HepG2 (cell line): ENCODE results near the gene CORO1C. TPM values are rescaled to one million over a fixed set of nuclear protein-coding genes. Genes with fewer than 3 reads are reported as not detected.

Experiments
- CBX1 ChIP-seq: IDR thresholded peaks from one replicate; pipeline ENCODE4 v1.6.1; 2016; ENCODE audit warnings: antibody characterized with exemption, low read depth
- FOSL1 ChIP-seq: sonication (generic); formaldehyde crosslinking; IDR thresholded peaks from 2 replicates; pipeline ENCODE4 v1.9.0; 2021; ENCODE audit warnings: missing genetic modification reagents, borderline replicate concordance
- GTF3A ChIP-seq: sonication (generic); formaldehyde crosslinking; conservative IDR thresholded peaks from 2 replicates; pipeline ENCODE4 v1.4.0; 2020; ENCODE audit warnings: mild to moderate bottlenecking, missing genetic modification reagents
- HNRNPK ChIP-seq: fragments of 200-400 bp; formaldehyde crosslinking; IDR thresholded peaks from 2 replicates; pipeline ENCODE4 v1.6.1; 2018; ENCODE audit warnings: low read length, low read depth, moderate library complexity, mild to moderate bottlenecking; ENCODE audit not compliant: poor library complexity, severe bottlenecking
- IKZF1 ChIP-seq: fragments of 450-650 bp; IDR thresholded peaks from 2 replicates; pipeline ENCODE4 v1.7.1; 2016
- KDM6A ChIP-seq: IDR thresholded peaks from 2 replicates; pipeline ENCODE4 v1.6.1; 2016; ENCODE audit warnings: low read depth
- MAF1 ChIP-seq: sonication (generic); formaldehyde crosslinking; IDR thresholded peaks from 2 replicates; pipeline ENCODE4 v1.5.0; 2020; ENCODE audit warnings: missing genetic modification reagents, borderline replicate concordance
- PRDM10 ChIP-seq: sonication (generic); formaldehyde crosslinking; IDR thresholded peaks from 2 replicates; pipeline ENCODE4 v1.4.0; 2020; ENCODE audit warnings: low read depth, missing genetic modification reagents
- RBM39 ChIP-seq: fragments of 200-400 bp; formaldehyde crosslinking; IDR thresholded peaks from one replicate; pipeline ENCODE4 v1.6.1; 2018; ENCODE audit warnings: antibody characterized with exemption, mild to moderate bottlenecking, low read depth, low read length; ENCODE audit not compliant: poor library complexity, severe bottlenecking
- RFX1 ChIP-seq: fragments of 450-650 bp; IDR thresholded peaks from 2 replicates; pipeline ENCODE4 v1.6.1; 2017
- RNF2 ChIP-seq: fragments of 450-650 bp; conservative IDR thresholded peaks from 2 replicates; pipeline ENCODE4 v1.6.1; 2016; ENCODE audit warnings: low read depth
- RXRA ChIP-seq: sonication (generic); formaldehyde crosslinking; IDR thresholded peaks from 2 replicates; pipeline ENCODE4 v1.5.1; 2020; ENCODE audit warnings: missing genetic modification reagents
- THAP8 ChIP-seq: sonication (generic); formaldehyde crosslinking; IDR thresholded peaks from 2 replicates; pipeline ENCODE4 v1.5.1; 2020; ENCODE audit warnings: missing genetic modification reagents, mild to moderate bottlenecking, borderline replicate concordance
- ZBTB4 ChIP-seq: sonication (generic); formaldehyde crosslinking; IDR thresholded peaks from 2 replicates; pipeline ENCODE4 v1.4.0; 2020; ENCODE audit warnings: missing genetic modification reagents, mild to moderate bottlenecking, borderline replicate concordance
- ZIK1 ChIP-seq: sonication (generic); formaldehyde crosslinking; IDR thresholded peaks from 2 replicates; pipeline ENCODE4 v1.5.0; 2020; ENCODE audit warnings: mild to moderate bottlenecking, low read depth, missing genetic modification reagents, borderline replicate concordance
- ZNF430 ChIP-seq: sonication (generic); formaldehyde crosslinking; IDR thresholded peaks from 2 replicates; pipeline ENCODE4 v1.9.0; 2021; ENCODE audit warnings: mild to moderate bottlenecking, missing genetic modification reagents
- ZNF660 ChIP-seq: sonication (generic); formaldehyde crosslinking; IDR thresholded peaks from 2 replicates; pipeline ENCODE4 v1.5.1; 2020; ENCODE audit warnings: mild to moderate bottlenecking, low read depth, missing genetic modification reagents, borderline replicate concordance
- polyA plus RNA-seq, 8 experiments: library from polyadenylated mRNA; depleted of rRNA in 3 of 8; stranded (reverse) in 7 of 8; unstranded in 1 of 8; fragments of >200 nt; fragmentation: Illumina TruSeq in 4 of 8; extraction: Trizol in 4 of 8; gene quantifications; 2 replicates each; pipeline versions ENCODE4 v1.2.1 to v1.2.3, GENCODE V29; 2011 to 2016; ENCODE audit warnings: low read depth in 4 of 8, missing spikeins in 1 of 8, mixed read lengths in 1 of 8; ENCODE audit not compliant: insufficient read depth in 1 of 8
- total RNA-seq, 5 experiments: library from RNA; depleted of rRNA; stranded (reverse); fragments of >200 nt; fragmentation: Illumina TruSeq; extraction: Trizol; gene quantifications; 2 replicates each; pipeline ENCODE4 v1.2.3, GENCODE V29; 2016; ENCODE audit warnings: low read depth in 1 of 5
- TF ChIP-seq, protein P1 (sequence below): sonication (generic); formaldehyde crosslinking; IDR thresholded peaks from 2 replicates; pipeline ENCODE4 v1.9.0; 2021; ENCODE audit warnings: missing genetic modification reagents, borderline replicate concordance

The CORO1C gene
- total and polyA plus RNA-seq, 2 of the 13 experiments (the other 11 are each of a cell fraction or from before 2014, with no cell fraction given): 73.7 to 131 TPM

- TF ChIP-seq GTF3A (CRISPR knock-in tag): no peak
- TF ChIP-seq RNF2: no peak
- TF ChIP-seq FOSL1 (CRISPR knock-in tag): no peak
- TF ChIP-seq PRDM10 (CRISPR knock-in tag): no peak
- TF ChIP-seq, protein P1, sequence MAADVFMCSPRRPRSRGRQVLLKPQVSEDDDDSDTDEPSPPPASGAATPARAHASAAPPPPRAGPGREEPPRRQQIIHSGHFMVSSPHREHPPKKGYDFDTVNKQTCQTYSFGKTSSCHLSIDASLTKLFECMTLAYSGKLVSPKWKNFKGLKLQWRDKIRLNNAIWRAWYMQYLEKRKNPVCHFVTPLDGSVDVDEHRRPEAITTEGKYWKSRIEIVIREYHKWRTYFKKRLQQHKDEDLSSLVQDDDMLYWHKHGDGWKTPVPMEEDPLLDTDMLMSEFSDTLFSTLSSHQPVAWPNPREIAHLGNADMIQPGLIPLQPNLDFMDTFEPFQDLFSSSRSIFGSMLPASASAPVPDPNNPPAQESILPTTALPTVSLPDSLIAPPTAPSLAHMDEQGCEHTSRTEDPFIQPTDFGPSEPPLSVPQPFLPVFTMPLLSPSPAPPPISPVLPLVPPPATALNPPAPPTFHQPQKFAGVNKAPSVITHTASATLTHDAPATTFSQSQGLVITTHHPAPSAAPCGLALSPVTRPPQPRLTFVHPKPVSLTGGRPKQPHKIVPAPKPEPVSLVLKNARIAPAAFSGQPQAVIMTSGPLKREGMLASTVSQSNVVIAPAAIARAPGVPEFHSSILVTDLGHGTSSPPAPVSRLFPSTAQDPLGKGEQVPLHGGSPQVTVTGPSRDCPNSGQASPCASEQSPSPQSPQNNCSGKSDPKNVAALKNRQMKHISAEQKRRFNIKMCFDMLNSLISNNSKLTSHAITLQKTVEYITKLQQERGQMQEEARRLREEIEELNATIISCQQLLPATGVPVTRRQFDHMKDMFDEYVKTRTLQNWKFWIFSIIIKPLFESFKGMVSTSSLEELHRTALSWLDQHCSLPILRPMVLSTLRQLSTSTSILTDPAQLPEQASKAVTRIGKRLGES: no peak
- TF ChIP-seq KDM6A (CRISPR knock-in tag): no peak
- no peak for TF ChIP-seq ZNF660
- TF ChIP-seq ZIK1 (CRISPR knock-in tag): no peak
- TF ChIP-seq IKZF1: no peak
- TF ChIP-seq ZNF430: peak; percentile 31; the same call in 1 of the 2 replicates
- TF ChIP-seq HNRNPK: peak; percentile 1
- no peak for TF ChIP-seq RFX1
- no peak for TF ChIP-seq CBX1
- TF ChIP-seq RXRA: peak; percentile 59
- TF ChIP-seq THAP8 (CRISPR knock-in tag): no peak
- no peak for TF ChIP-seq MAF1 (CRISPR knock-in tag)
- TF ChIP-seq RBM39: no peak
- no peak for TF ChIP-seq ZBTB4
These were observed 646 bp upstream of the CORO1C start (continued) for GRCh38 chr12:108731866-108732461.
